ENCODE measurements around the gene ABCC11.

- TF ChIP-seq EP300 (IDR thresholded peaks at IDR 0.05) (no peak), POLR2A (IDR thresholded peaks at IDR 0.05) (no peak), CTCF (IDR thresholded peaks at IDR 0.05) (no peak)
Observed at GRCh38 chr16:48203974-48204824, 43.1 kb downstream of the ABCC11 start.

Measured in sigmoid colon (tissue), 4 donors.